Left forelimb (tissue), 1 donor: ENCODE data around the gene RAB11FIP3.

Source experiments
- DNase-seq: peaks from one replicate; pipeline ENCODE4 v3.0.0-alpha.2; 2018; ENCODE audit warnings: low spot score

The RAB11FIP3 gene

GRCh38 chr16:554640-555365 is 129.4 kb downstream of the RAB11FIP3 start:
- DNase-seq, result no peak

DNA sequence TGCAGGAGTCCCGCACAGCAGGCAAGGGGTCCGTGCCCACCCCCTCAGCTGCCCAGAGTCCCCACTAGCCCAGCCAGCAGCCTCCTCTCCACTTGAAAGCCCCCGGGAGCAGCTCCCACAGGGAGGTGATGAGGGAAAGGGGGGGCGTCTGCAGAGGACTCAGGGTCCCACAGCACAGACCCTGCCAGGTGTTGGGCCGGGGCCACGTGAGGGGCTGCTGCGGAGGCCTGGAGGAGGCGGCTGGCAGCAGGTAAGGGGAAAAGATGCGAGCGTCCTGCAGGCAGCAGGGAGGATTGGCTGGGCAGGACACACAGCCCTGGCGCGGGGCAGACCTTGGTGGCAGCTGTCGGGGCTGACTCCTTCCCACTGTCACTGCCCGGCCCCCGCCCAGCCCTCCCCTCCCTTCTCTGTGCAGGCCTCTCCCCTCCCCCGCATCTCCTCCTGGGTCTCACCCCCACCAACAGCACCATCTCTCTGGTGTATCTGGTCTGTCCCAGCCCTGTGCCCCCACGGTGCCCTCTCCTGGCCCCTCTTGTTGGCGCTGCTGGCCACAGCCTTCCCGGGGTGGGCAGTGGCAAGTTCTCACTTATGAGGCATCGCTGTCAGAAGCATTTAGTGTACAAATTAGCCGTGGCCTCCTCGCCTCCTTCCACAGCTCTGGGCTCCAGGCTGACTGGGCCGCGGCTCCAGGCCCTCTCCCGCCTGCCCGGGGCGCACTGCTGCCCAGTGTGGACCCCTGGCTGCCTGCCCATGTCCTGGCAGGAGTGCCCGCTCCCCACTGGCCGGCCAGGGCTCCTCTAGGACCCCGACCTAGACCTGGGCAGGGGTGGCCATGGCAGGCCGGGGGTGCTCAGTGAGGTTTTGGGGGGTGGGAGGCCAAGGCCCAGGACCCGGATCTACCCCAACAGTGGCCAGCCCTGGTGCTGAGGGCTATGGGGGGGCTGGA is 130.4 kb downstream of the RAB11FIP3 start:
- no peak for DNase-seq

DNA sequence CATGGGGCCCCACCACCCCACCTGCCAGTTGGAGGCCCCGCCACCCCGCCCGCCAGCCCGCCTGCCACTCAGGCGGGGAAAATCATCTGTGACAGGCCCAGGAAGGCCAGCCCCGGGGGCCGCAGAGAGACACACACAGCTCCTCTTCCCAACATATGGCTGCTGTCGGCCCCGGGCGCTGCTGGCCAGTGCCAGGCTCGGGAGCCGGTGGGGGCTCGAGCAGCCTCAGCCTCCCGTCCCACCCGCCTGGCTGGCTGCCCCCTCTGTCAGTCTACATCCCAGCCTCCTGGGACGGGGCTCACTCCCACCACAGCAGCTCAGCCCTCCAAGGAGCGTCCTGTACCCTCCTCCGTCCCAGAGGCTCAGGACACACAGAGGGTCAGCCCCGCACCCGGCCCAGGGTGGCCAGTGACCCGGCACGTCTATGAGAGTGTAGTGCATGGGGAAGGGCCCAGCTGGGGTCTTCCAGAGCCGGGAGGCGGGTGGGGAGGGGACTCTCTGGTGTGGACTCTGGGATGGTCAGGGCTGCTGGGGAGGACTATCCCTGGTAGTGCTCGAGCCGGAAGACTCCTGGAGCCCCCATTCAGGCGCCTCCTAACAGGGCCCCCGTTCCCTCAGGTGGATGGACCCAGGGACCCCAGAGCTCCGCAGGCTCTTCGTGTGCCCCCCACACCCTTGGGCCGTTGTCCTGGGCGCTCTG is 131.2 kb downstream of the RAB11FIP3 start:
- no peak for DNase-seq

GRCh38 chr16:557463-558297 is 132.2 kb downstream of the RAB11FIP3 start:
- DNase-seq, result no peak

GRCh38 chr16:558298-559020 is 133.0 kb downstream of the RAB11FIP3 start:
- no peak for DNase-seq

- DNase-seq, result no peak
These were observed 133.6 kb downstream of the RAB11FIP3 start for GRCh38 chr16:559021-559380.

DNA sequence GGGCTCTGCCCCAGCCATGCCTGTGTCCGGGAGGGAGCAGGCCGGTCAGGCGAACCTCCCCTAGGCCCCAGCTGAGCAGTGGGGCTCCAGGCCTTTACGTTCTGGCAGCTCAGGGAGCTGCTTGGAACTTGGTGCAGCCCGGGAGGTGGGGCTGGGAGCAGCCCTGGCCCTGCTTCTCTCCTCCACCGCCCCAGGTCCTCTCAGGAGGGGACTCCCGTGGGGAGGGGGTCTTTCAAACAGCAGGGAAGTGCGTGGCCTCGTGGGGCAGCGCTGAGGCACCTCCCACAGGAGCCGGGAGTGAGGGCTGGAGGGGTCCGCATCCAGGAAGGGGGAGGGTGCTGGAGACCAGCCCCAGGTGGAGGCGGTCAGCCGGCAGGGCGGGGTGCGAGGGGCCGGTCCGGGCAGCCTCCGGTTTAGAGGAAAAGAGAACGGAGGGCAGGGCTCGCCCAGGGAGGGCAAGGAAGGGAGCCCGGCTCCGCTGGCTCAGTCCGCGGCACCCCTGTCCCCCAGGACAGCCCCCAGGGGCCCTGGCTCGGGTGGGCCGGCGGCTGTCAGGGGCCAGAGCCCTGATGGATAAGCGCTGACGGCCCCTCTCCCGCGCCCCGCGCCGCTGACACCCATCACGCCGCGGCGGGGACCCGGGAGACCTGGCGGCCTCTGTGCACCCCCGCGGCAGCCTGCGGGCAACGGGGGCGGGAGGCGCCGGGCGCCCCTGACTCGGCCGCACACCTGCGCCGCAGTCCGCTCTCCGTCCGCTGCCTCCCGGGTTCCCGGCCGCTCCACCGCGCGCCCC is 134.2 kb downstream of the RAB11FIP3 start:
- DNase-seq, result no peak

- no peak for DNase-seq
These were observed 134.8 kb downstream of the RAB11FIP3 start, which contains the start of gene PRR35 for GRCh38 chr16:560204-560700. TSS of gene PRR35 (plus strand) at chr16:560394. CDS start at chr16:563295, 2,901 bp downstream.

DNA sequence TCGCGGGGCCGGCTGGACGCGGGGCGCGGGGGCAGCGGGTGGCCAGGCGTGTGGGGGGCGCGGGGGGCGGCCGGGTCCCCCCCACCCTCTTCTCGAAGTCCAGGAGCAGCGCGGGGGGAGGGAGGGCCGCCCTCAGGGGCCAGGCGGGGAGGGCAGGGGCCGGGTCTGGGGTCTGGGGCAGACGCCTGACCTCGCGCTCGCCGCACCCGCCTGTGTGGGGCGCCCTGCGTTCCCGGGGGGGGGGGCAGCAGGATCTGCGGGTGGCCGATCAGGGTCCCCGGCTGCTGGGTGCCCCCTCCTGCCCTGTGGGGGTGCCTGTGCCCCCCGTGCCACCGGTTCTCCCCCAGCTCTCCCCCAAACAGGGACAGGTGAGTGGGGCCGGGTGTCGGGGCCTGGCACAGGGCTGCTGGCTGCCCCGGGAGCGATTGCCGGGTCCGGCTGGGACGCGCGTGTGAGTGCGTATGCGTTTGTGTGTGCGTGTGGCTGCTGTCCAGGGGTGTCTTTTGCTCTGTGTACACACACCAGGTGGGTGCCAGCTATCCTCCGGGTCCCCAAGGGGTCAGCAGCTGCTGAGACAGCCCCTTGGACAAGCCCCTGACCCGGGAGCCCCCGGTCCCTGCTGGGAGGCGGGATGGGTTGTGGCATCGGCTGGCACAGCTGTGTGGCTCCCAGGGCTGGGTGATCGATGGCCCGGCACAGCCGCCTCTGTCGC is 135.4 kb downstream of the RAB11FIP3 start:
- DNase-seq, result no peak

- DNase-seq, result no peak
These were observed 136.0 kb downstream of the RAB11FIP3 start for GRCh38 chr16:561413-561794.

DNA sequence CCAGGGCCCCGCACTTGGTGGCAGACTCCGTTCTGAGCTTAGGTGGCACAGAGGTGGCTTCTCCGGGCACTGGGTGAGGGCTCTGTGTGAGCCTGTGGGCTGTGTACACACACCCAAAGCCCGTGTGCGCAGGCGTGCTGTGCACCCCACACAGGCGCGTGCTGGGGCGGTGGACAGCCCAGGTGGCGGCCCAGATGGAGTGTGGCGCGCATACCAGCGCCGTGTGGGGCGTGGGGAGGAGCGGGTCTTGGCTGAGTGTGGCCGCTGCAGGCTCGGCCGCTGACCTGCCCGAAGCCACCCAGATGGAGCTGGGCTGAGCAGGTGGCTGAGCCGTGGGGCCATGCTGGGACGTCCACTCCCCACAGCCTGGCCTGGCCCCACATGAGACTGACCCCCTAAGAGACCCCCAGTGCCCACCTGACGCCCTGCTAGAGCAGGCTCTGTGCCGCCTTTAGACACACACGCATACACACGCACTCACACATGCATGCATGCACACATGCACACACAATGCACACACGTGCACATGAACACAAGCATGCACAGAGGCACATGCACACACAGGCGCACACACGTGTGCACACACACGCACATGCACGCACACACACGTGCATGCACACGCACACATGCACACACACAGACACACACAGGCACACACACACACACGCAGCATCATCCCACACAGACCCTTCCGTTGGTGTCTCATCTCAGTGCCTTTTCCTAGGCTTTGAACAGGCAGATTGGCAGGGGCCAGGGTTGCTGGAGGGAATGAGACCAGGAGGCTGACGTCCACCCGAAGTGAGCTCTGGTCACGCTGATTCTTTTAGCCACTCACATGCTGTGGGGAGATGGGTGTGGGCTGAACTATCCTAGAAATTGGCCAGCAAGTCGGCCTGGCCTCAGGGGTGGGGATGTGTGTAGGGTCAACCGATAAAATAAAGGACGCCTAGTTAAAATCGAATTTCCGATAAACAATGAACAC is 136.8 kb downstream of the RAB11FIP3 start:
- DNase-seq, result no peak

DNA sequence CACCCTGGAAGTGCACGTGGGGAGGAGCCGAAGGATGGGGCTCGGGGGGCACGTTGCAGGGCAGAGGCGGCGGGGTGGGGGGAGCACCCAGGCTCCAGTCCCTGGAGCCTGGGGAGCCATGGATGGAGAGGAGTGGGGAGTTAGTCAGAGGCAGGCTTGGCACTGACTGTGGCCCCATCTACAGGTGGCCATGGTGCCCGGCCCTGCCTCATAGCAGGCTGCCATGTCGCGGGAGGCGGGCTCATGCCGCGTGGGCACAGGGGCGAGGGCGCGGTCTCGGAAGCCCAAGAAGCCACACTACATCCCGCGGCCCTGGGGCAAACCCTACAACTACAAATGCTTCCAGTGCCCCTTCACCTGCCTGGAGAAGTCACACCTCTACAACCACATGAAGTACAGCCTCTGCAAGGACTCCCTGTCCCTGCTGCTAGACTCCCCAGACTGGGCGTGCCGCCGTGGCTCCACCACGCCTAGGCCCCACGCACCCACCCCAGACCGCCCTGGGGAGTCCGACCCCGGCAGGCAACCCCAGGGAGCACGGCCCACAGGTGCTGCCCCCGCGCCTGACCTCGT is 137.7 kb downstream of the RAB11FIP3 start:
- no peak for DNase-seq

DNA sequence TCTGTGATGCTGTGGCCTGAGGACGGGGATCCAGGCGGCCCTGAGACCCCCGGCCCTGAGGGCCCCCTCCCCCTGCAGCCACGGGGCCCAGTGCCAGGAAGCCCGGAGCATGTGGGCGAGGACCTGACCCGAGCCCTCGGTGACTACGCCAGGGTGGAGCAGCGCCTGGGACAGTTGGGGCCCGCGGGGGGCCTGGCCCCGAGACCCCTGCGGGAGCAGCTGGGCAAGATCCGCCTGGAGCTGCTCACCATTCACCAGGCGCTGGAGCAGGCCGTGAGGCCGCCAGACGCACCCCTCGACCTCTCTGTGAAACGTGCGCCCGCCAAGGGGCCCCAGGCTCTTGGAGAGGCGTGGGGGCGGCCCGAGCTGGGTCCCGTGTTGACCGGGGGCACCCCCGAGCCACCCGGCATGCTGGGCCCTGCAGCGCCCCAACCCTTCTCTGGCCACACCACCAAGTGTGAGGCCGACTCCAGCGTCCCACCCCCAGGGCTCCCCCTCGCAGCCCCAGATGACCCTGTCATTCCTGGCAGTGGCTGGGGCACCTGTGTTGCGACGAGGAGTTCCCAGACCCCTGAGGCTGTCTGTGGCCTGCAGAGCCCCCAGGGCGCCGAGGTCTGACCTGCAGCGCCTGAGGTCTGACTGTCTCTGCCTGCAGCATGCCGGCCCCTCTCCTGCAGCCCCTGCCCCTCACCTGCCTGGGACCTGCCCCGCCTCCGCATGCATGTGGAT is 139.4 kb downstream of the RAB11FIP3 start:
- DNase-seq, result no peak

GRCh38 chr16:565419-566330 is 140.2 kb downstream of the RAB11FIP3 start:
- DNase-seq, result no peak

- DNase-seq, result no peak
These were observed 141.3 kb downstream of the RAB11FIP3 start, which contains the start of gene NHLRC4 for GRCh38 chr16:566475-567372. TSS of gene NHLRC4 (plus strand) at chr16:567005. CDS start at chr16:568048, 1,043 bp downstream.
